SK-N-SH treated with all-trans-retinoic acid at 6 μM for 48 hours (cell line): Measurements from ENCODE around the gene CCDC30.

Experiments
- ATAC-seq: fragments of 200-7000 bp; cut with Tn5 transposase; 3 replicates; pipeline ENCODE4 v1.9.1; 2020; ENCODE audit warnings: mild to moderate bottlenecking, moderate library complexity
- ARNTL ChIP-seq: fragments of 450-650 bp; formaldehyde crosslinking; IDR thresholded peaks from 2 replicates; pipeline ENCODE4 v1.5.0; 2020; ENCODE audit warnings: low read depth, mild to moderate bottlenecking, moderate library complexity, borderline replicate concordance
- BACH2 ChIP-seq: fragments of 250-450 bp; sonication (Bioruptor Pico); IDR thresholded peaks from 2 replicates; pipeline ENCODE4 v1.9.0; 2021; ENCODE audit warnings: mild to moderate bottlenecking, borderline replicate concordance
- CREB5 ChIP-seq: fragments of 250-450 bp; sonication (Bioruptor Pico); IDR thresholded peaks from 2 replicates; pipeline ENCODE4 v1.5.1; 2020; ENCODE audit warnings: low read depth, mild to moderate bottlenecking, moderate library complexity
- CSDC2 ChIP-seq: fragments of 250-450 bp; sonication (Bioruptor Pico); IDR thresholded peaks from 2 replicates; pipeline ENCODE4 v1.5.0; 2020; ENCODE audit warnings: mild to moderate bottlenecking, moderate library complexity
- ESRRG ChIP-seq: fragments of 250-450 bp; sonication (Bioruptor Pico); IDR thresholded peaks from 2 replicates; pipeline ENCODE4 v1.6.1; 2021; ENCODE audit warnings: mild to moderate bottlenecking
- GLIS3 ChIP-seq: fragments of 250-450 bp; sonication (Bioruptor Pico); IDR thresholded peaks from 2 replicates; pipeline ENCODE4 v1.5.0; 2020; ENCODE audit warnings: mild to moderate bottlenecking, moderate library complexity
- ISL1 ChIP-seq: fragments of 250-450 bp; sonication (Bioruptor Pico); IDR thresholded peaks from 2 replicates; pipeline ENCODE4 v2.1.2; 2022; ENCODE audit warnings: mild to moderate bottlenecking, moderate library complexity
- OSR1 ChIP-seq: fragments of 250-450 bp; sonication (Bioruptor Pico); IDR thresholded peaks from 2 replicates; pipeline ENCODE4 v1.8.0; 2022; ENCODE audit warnings: moderate library complexity, mild to moderate bottlenecking, inconsistent platforms
- PATZ1 ChIP-seq: fragments of 250-450 bp; sonication (Bioruptor Pico); IDR thresholded peaks from 2 replicates; pipeline ENCODE4 v1.8.0; 2020; ENCODE audit warnings: mild to moderate bottlenecking, moderate library complexity, borderline replicate concordance
- RARB ChIP-seq: fragments of 250-450 bp; sonication (Bioruptor Pico); IDR thresholded peaks from 2 replicates; pipeline ENCODE4 v1.8.0; 2021; ENCODE audit warnings: mild to moderate bottlenecking, moderate library complexity
- SNAI2 ChIP-seq: fragments of 250-450 bp; sonication (Bioruptor Pico); IDR thresholded peaks from 2 replicates; pipeline ENCODE4 v1.5.0; 2020; ENCODE audit warnings: mild to moderate bottlenecking, moderate library complexity
- TCF4 ChIP-seq: fragments of 250-450 bp; sonication (Bioruptor Pico); IDR thresholded peaks from 2 replicates; pipeline ENCODE4 v1.8.0; 2021; ENCODE audit warnings: mild to moderate bottlenecking, moderate library complexity, borderline replicate concordance
- TOX ChIP-seq: fragments of 250-450 bp; sonication (Bioruptor Pico); IDR thresholded peaks from 2 replicates; pipeline ENCODE4 v1.8.0; 2021; ENCODE audit warnings: mild to moderate bottlenecking, moderate library complexity, borderline replicate concordance
- TSHZ2 ChIP-seq: fragments of 250-450 bp; sonication (Bioruptor Pico); IDR thresholded peaks from 2 replicates; pipeline ENCODE4 v1.5.0; 2020; ENCODE audit warnings: mild to moderate bottlenecking, moderate library complexity
- ZC3H10 ChIP-seq: fragments of 250-450 bp; sonication (Bioruptor Pico); IDR thresholded peaks from 2 replicates; pipeline ENCODE4 v1.5.1; 2021; ENCODE audit warnings: mild to moderate bottlenecking, moderate library complexity
- ZFP3 ChIP-seq: fragments of 250-450 bp; sonication (Bioruptor Pico); IDR thresholded peaks from 2 replicates; pipeline ENCODE4 v1.5.0; 2020; ENCODE audit warnings: mild to moderate bottlenecking, moderate library complexity
- ZFP30 ChIP-seq: fragments of 450-650 bp; formaldehyde crosslinking; IDR thresholded peaks from 2 replicates; pipeline ENCODE4 v1.5.0; 2022; ENCODE audit warnings: mild to moderate bottlenecking, moderate library complexity
- ZNF565 ChIP-seq: fragments of 450-650 bp; formaldehyde crosslinking; conservative IDR thresholded peaks from 2 replicates; pipeline ENCODE4 v1.5.0; 2020; ENCODE audit warnings: low read depth, mild to moderate bottlenecking, moderate library complexity
- ZNF70 ChIP-seq: fragments of 450-650 bp; formaldehyde crosslinking; IDR thresholded peaks from 2 replicates; pipeline ENCODE4 v1.5.0; 2020; ENCODE audit warnings: mild to moderate bottlenecking, moderate library complexity
- ZNF8 ChIP-seq: fragments of 450-650 bp; formaldehyde crosslinking; IDR thresholded peaks from 2 replicates; pipeline ENCODE4 v1.5.0; 2020; ENCODE audit warnings: mild to moderate bottlenecking, moderate library complexity
- TF ChIP-seq, protein P1 (sequence below): fragments of 250-450 bp; sonication (Bioruptor Pico); IDR thresholded peaks from 2 replicates; pipeline ENCODE4 v1.8.0; 2021; ENCODE audit warnings: low read depth, mild to moderate bottlenecking, moderate library complexity, borderline replicate concordance

The CCDC30 gene

GRCh38 chr1:42531043-42531442 is 68.0 kb downstream of the CCDC30 start (continued):
- no peak for TF ChIP-seq CREB5

GRCh38 chr1:42533101-42533863 is 70.2 kb downstream of the CCDC30 start:
- TF ChIP-seq ARNTL (CRISPR knock-in tag) = no peak
- no peak for TF ChIP-seq TCF4 (CRISPR knock-in tag)
- no peak for TF ChIP-seq OSR1 (CRISPR knock-in tag)
- no peak for TF ChIP-seq PATZ1
- TF ChIP-seq ZFP3 = no peak
- no peak for TF ChIP-seq GLIS3 (CRISPR knock-in tag)
- TF ChIP-seq BACH2 (CRISPR knock-in tag) = no peak
- TF ChIP-seq TSHZ2 (CRISPR knock-in tag) = no peak
- TF ChIP-seq, protein P1, sequence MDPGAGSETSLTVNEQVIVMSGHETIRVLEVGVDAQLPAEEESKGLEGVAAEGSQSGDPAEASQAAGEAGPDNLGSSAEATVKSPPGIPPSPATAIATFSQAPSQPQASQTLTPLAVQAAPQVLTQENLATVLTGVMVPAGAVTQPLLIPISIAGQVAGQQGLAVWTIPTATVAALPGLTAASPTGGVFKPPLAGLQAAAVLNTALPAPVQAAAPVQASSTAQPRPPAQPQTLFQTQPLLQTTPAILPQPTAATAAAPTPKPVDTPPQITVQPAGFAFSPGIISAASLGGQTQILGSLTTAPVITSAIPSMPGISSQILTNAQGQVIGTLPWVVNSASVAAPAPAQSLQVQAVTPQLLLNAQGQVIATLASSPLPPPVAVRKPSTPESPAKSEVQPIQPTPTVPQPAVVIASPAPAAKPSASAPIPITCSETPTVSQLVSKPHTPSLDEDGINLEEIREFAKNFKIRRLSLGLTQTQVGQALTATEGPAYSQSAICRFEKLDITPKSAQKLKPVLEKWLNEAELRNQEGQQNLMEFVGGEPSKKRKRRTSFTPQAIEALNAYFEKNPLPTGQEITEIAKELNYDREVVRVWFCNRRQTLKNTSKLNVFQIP (CRISPR knock-in tag) = no peak
- no peak for TF ChIP-seq TOX (CRISPR knock-in tag)
- no peak for TF ChIP-seq ZNF8 (CRISPR knock-in tag)
- no peak for TF ChIP-seq SNAI2 (CRISPR knock-in tag)
- no peak for TF ChIP-seq CREB5
- no peak for TF ChIP-seq CSDC2 (CRISPR knock-in tag)
- TF ChIP-seq ESRRG (CRISPR knock-in tag) = no peak
- ATAC-seq = no peak

GRCh38 chr1:42541104-42541503 is 78.0 kb downstream of the CCDC30 start:
- ATAC-seq = no peak
- TF ChIP-seq ESRRG (CRISPR knock-in tag) (no peak), TCF4 (CRISPR knock-in tag) (no peak), SNAI2 (CRISPR knock-in tag) (no peak)

DNA sequence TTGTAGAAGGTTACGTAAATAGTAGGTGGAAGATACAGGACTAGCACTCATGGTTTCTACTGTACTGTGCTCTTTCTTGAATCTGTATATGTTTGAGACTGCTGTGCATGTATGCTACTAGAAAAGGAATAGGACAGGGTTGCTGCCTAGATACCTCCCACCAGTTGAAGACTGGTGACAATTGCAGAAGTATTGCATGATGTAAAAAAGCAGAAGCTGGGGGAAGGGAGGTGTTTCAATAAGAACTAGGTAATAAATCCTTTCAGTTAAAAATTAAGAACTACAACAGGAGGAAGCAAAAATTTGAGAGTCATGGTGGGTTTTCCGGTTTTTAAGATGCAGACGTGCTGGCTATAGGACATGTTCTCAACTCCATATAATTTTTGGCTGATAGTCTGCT is 88.1 kb downstream of the CCDC30 start:
- ATAC-seq = no peak
- no peak for TF ChIP-seq ZNF565
- TF ChIP-seq ZNF8 (CRISPR knock-in tag) = no peak
- no peak for TF ChIP-seq ESRRG (CRISPR knock-in tag)
- no peak for TF ChIP-seq SNAI2 (CRISPR knock-in tag)
- no peak for TF ChIP-seq PATZ1
- TF ChIP-seq CSDC2 (CRISPR knock-in tag) = no peak
- TF ChIP-seq ZNF70 (CRISPR knock-in tag) = no peak
- TF ChIP-seq ZFP3 = no peak
- TF ChIP-seq CREB5 = no peak
- no peak for TF ChIP-seq ARNTL (CRISPR knock-in tag)
- TF ChIP-seq GLIS3 (CRISPR knock-in tag) = no peak
- TF ChIP-seq ZFP30 (CRISPR knock-in tag) = no peak
- TF ChIP-seq ZC3H10 (CRISPR knock-in tag) = no peak
- TF ChIP-seq BACH2 (CRISPR knock-in tag) = no peak
- no peak for TF ChIP-seq ISL1 (CRISPR knock-in tag)
- no peak for TF ChIP-seq RARB
